Esophagus muscularis mucosa (tissue), 4 donors: Measurements from ENCODE around the gene FAM118B.

Source experiments
- EP300 ChIP-seq: sonication (generic); formaldehyde crosslinking; IDR thresholded peaks from one replicate; pipeline ENCODE4 v1.6.1; 2017; ENCODE audit warnings: antibody characterized with exemption
- POLR2A ChIP-seq: fragments of 450-650 bp; IDR thresholded peaks from one replicate; pipeline ENCODE4 v1.6.1; 2017; ENCODE audit warnings: antibody characterized with exemption, moderate library complexity, mild to moderate bottlenecking, low read depth
- POLR2AphosphoS5 ChIP-seq, 2 donors: sonication (generic); formaldehyde crosslinking; IDR thresholded peaks; one replicate each; pipeline ENCODE4 v1.6.1; 2017; ENCODE audit warnings: antibody characterized with exemption in 2 of 2
- TF ChIP-seq, protein P1 (sequence below), 3 experiments: fragments of 200-600 bp in 2 of 3; fragments of 450-650 bp in 1 of 3; sonication (generic) in 2 of 3; IDR thresholded peaks; one replicate each; pipeline ENCODE4 v1.5.1; 2017 to 2019; ENCODE audit warnings: antibody characterized with exemption in 3 of 3, mild to moderate bottlenecking in 2 of 3, moderate library complexity in 1 of 3

DNA sequence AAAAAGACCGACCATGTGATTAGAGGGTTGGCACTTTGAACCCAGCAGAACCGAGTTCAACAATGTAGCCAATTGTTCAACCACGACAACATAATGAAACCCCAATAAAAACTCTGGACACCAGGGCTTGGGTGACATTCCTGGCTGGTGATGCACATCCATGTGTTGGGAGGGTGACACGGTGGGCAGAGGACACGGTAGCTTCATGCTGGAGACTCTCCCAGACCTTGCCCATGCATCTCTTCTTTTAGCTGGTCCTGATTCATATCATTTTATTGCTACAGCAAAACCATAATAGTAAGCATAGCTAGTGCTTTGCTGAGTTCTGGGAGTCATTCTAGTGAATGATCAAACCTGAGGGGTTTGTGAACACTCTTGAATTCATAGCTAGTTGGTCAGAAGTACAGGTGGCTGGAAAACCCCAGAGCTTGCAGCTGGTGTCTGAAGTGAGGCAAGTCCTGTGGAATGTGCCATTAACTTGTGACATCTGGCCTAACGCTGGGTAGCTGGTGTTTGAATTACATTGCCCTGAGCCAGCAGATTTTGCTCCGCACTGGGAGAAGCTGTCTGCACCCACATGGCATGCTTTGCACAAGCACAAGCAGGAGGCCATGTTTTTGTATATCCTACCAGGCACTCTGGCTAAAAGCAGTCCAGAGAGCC is 14.2 kb upstream of the FAM118B start:
- TF ChIP-seq, protein P1, sequence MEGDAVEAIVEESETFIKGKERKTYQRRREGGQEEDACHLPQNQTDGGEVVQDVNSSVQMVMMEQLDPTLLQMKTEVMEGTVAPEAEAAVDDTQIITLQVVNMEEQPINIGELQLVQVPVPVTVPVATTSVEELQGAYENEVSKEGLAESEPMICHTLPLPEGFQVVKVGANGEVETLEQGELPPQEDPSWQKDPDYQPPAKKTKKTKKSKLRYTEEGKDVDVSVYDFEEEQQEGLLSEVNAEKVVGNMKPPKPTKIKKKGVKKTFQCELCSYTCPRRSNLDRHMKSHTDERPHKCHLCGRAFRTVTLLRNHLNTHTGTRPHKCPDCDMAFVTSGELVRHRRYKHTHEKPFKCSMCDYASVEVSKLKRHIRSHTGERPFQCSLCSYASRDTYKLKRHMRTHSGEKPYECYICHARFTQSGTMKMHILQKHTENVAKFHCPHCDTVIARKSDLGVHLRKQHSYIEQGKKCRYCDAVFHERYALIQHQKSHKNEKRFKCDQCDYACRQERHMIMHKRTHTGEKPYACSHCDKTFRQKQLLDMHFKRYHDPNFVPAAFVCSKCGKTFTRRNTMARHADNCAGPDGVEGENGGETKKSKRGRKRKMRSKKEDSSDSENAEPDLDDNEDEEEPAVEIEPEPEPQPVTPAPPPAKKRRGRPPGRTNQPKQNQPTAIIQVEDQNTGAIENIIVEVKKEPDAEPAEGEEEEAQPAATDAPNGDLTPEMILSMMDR (IDR thresholded peaks at IDR 0.05), result no peak
- TF ChIP-seq POLR2AphosphoS5 (IDR thresholded peaks at IDR 0.05), result no peak
- no peak for TF ChIP-seq EP300
- TF ChIP-seq POLR2A, result no peak
